ENCODE measurements around the gene ALG6. TPM values are rescaled to one million over a fixed set of nuclear protein-coding genes. Genes with fewer than 3 reads are reported as not detected.
A peak's percentile ranks its signal among the peaks of the same experiment; 100 is the strongest.
"Not testable (repeated sequence)": the region's sequence is repeated elsewhere in the genome, so short reads cannot be mapped to it uniquely, and the experiment has no call there.

The ALG6 gene
- total RNA-seq, 1 experiment from 2014 or later: 16.3 TPM

GRCh38 chr1:63326106-63326472 is 41.3 kb upstream of the ALG6 start:
- no peaks in the 10 kb centered on the region for H3K36me3 ChIP-seq
- H3K4me3 ChIP-seq: no peak overlapping the region
- no peaks in the 10 kb centered on the region for H3K9me3 ChIP-seq
- DNase-seq: no peak
- peaks cover 14% of the 10 kb centered on the region; the same call in 1 of the 2 replicates for H3K27me3 ChIP-seq

DNA sequence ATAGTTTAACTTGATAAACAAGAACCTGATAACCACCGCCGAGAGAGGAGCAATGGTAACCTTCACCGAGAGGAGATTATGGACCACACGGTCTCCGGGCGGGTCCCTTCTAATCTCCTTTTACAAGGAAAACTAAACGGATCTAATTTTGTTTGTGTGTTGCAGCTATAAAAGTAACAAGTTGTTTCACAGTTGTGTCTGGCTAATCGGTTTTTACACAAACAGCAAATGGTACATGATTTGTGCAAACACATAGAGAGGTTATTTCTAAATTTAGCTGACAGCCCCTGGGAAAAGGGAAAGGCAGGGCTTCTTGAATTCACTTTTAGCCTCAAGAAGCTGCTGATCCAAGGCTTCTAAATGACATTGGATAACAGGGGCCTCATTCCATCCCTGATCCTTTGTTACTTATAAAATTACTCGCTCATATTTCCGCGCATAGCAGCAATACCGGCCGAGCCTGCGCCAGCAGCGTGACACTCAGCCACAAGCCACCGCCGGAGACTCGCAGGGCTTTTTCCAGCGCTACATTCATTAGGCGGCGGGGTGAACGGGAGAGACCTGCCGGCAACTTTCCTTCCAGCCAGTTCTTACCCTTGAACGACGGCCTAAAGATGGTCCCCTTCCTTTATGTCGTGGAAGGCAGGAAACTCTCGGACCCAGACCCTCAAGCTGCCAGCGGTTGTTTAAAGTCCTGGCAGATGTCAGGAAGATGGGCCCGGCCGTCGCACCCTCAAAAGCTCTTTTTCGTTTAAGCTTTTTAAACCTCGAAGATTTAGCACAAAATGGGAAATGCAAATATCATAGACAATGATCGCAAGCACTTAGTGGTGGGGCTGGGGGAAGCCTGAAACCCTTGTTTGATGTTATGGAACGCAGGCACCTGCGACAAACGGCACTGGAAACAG is 40.7 kb upstream of the ALG6 start:
- no peak overlapping the region for H3K4me3 ChIP-seq
- H3K9me3 ChIP-seq: no peaks in the 10 kb centered on the region
- H3K27me3 ChIP-seq: peaks cover 16% of the 10 kb centered on the region; the same call in 1 of the 2 replicates
- DNase-seq: no peak
- no peaks in the 10 kb centered on the region for H3K36me3 ChIP-seq

DNA sequence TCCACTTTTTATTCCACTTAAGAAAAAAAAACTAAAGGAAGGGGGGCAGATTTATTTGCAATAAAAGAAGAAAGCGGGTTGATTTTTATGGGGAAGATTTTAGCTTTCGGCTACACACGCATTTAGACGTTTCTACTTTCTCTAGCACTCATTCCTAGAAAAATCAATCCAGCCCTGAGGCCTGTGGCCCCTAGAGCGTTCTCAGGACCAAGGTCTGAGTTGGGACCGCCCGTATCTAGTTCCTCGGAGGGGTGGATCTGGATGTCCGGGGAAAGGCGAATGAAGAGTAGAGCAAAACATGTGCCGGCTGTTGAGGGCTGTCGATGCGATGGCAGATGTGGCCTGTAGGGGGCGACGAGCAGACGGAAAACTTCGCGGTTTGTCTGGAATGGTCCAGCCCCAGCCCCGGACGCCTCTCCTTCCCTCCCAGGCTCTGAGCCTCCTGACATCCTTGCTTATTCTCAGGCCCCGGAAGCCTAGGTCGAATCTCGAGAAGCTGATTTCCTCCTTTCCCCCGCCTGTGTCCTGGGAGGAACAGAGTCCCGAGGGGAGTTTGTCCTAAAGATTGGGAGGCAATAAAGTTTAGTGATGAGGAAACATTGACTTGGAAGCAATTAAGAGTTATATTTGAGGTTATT is 39.9 kb upstream of the ALG6 start:
- Histone ChIP-seq H3K27me3 (peaks cover 22% of the 10 kb centered on the region), H3K4me3 (no peak overlapping the region), H3K36me3 (no peaks in the 10 kb centered on the region), H3K9me3 (no peaks in the 10 kb centered on the region)
- peak; percentile 72 for DNase-seq

- no peaks in the 10 kb centered on the region for H3K36me3 ChIP-seq
- no peaks in the 10 kb centered on the region for H3K9me3 ChIP-seq
- DNase-seq: no peak
- peaks cover 24% of the 10 kb centered on the region for H3K27me3 ChIP-seq
- no peak overlapping the region for H3K4me3 ChIP-seq
These were observed 39.3 kb upstream of the ALG6 start for GRCh38 chr1:63328122-63328521.

DNA sequence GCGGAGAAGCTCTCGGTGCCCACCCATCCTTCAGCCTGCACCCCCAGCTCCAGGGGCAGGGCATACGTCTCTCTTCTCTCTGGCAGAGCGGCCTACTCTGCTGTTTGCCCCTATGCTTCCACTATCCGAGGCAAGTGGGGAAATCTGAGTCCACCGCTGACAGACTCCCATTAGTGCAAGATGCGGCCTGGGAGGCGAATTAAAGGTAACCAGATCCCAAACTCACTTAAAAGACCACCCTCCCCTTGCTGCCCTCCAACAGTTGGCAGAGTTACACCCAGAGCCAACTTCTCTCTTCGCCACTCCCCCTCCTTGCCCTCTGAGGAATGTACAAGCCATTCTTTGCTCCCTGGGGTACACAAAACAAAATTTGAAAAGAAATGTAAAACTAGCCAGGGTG is 38.6 kb upstream of the ALG6 start:
- DNase-seq: no peak
- no peaks in the 10 kb centered on the region for H3K9me3 ChIP-seq

DNA sequence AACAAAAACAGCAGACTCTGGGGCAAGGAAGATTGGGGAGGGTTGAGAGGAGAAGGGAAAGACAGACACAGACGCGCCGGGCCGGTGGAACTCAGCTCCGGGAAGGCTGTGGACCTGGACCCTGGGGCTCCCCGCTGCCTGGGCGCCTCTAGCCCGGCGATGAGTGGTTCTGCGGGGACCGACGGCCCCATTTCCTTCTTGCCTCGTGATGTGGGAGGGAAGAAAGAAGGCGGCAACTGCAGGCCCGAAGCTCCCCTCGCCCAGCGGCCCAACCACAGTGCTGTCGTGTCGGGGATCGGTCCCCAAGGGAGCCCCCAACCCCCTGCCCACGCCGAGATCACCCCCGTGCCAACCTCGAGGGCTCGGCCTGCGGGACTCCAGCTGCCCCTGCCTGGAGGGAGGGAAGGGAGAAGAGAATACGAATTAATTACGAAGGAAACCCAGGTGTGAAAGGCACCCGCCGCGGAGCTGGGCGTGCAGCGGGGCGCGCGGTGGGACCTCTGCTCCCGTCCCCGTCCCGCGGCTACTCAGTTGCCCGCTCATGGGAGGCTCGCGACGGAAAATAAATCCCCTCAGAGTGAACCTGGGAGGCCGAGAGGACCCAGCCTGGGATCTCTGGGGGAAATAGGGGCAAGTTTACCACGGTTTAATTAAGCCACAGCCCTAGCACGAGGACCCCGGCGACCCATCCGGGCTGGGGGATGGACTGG is 37.7 kb upstream of the ALG6 start:
- DNase-seq: no peak
- no peaks in the 10 kb centered on the region for H3K36me3 ChIP-seq
- peaks cover 17% of the 10 kb centered on the region for H3K27me3 ChIP-seq
- H3K4me3 ChIP-seq: no peak overlapping the region
- no peaks in the 10 kb centered on the region for H3K9me3 ChIP-seq

More for the DNA sequence above, 38.6 kb upstream of the ALG6 start:
- Histone ChIP-seq H3K36me3 (no peaks in the 10 kb centered on the region), H3K27me3 (peaks cover 23% of the 10 kb centered on the region), H3K4me3 (no peak overlapping the region)

GRCh38 chr1:63330331-63330916 is 37.0 kb upstream of the ALG6 start:
- Histone ChIP-seq H3K4me3 (no peak overlapping the region), H3K9me3 (no peaks in the 10 kb centered on the region), H3K36me3 (no peaks in the 10 kb centered on the region), H3K27me3 (peaks cover 19% of the 10 kb centered on the region)
- no peak for DNase-seq

DNA sequence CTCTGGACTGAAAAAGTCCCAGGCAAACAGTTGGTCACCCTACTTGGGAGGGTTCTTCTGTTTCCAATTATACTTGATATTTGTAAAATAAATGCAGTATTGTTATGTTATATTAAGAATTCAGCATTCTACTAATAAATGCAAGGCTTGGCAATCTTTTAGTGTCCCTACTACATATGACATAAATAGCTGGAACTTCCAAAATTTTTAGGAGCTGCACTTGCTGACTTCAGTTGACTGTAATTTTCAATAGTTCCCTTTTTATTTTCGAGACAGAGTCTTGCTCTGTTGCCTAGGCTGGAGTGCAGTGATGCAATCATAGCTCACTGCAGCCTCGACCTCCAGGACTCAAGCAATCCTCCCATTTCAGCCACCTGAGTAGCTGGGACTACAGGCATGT is 25.0 kb upstream of the ALG6 start:
- no peak for DNase-seq
- H3K9me3 ChIP-seq: no peaks in the 10 kb centered on the region
- H3K4me3 ChIP-seq: no peak overlapping the region
- no peaks in the 10 kb centered on the region for H3K27me3 ChIP-seq
- H3K36me3 ChIP-seq: no peaks in the 10 kb centered on the region

GRCh38 chr1:63343922-63344321 is 23.5 kb upstream of the ALG6 start:
- Histone ChIP-seq H3K27me3 (no peaks in the 10 kb centered on the region), H3K9me3 (no peaks in the 10 kb centered on the region), H3K4me3 (no peak overlapping the region), H3K36me3 (no peaks in the 10 kb centered on the region)
- no peak for DNase-seq

- no peaks in the 10 kb centered on the region for H3K9me3 ChIP-seq
- H3K36me3 ChIP-seq: no peaks in the 10 kb centered on the region
- no peak for DNase-seq
- H3K27me3 ChIP-seq: peaks cover 26% of the 10 kb centered on the region
- no peak overlapping the region for H3K4me3 ChIP-seq
These were observed 17.1 kb upstream of the ALG6 start for GRCh38 chr1:63350320-63350719.

DNA sequence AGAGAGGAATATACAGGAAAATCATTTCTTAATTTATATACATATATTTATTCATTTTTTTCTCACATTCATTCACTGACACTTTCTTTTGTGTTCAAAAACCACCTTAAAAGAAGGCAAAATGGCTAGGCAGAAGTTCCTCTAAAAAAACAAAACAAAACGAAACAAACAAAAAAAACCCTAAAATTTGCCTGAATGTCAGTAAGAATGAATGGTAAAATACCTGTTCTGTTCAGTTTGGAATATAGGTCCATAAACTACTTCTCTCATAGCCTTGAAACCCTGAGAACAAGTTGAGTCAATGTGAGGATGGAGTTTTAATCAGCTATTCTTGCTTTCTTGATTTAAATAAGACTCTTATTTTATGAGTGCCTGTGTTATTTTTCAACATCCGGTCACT is 14.7 kb upstream of the ALG6 start:
- no peak for DNase-seq
- H3K27me3 ChIP-seq: peaks cover 26% of the 10 kb centered on the region
- no peaks in the 10 kb centered on the region for H3K9me3 ChIP-seq
- no peak overlapping the region for H3K4me3 ChIP-seq
- no peaks in the 10 kb centered on the region for H3K36me3 ChIP-seq

GRCh38 chr1:63356234-63356633 is 11.2 kb upstream of the ALG6 start:
- DNase-seq, H3K9me3 ChIP-seq, H3K4me3 ChIP-seq, H3K36me3 ChIP-seq: not testable (repeated sequence)
- peaks cover 26% of the 10 kb centered on the region for H3K27me3 ChIP-seq

DNA sequence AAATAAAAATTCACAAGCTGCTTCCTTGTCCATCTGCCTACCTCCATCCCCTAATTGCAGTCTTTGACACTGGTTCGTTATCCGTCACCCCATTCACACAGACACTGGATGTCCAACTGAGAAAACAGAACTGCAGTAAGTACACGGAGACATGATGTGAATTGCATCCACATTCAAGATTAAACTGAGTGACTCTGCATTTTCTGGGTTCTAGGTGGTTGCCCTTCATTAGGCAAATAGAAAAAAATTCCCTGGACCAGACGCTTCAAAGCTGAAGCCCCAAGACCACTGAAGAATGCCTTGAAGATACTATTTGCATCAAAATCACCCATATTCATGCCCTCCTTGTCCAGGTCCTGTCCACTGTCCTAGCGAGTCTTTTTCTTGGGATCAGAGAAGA is 7.9 kb upstream of the ALG6 start:
- no peaks in the 10 kb centered on the region for H3K9me3 ChIP-seq
- no peaks in the 10 kb centered on the region for H3K36me3 ChIP-seq
- no peak overlapping the region for H3K4me3 ChIP-seq
- H3K27me3 ChIP-seq: peaks cover 3% of the 10 kb centered on the region; the same call in 1 of the 2 replicates
- DNase-seq: no peak

DNA sequence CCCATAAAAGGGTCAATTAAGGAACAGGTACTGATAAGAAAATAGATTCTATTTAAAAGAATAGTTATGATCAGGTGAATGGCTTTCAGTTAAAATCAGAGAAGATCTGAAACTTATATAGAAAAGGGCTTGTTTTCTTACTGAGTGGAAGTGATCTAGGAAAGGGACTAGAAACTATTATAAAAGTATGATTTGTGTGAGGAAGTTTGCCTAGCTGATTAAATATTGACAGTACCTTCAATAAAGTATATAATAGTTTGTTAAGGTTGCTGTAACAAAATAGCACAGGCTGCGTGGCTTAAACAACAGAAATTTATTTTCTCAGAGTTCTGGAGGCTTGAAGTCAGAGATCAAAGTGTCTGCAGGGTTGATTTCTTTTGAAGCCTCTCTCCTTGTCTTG is 5.4 kb upstream of the ALG6 start:
- Histone ChIP-seq H3K9me3 (no peaks in the 10 kb centered on the region), H3K36me3 (no peaks in the 10 kb centered on the region), H3K4me3 (no peak overlapping the region), H3K27me3 (no peaks in the 10 kb centered on the region)
- DNase-seq: no peak

DNA sequence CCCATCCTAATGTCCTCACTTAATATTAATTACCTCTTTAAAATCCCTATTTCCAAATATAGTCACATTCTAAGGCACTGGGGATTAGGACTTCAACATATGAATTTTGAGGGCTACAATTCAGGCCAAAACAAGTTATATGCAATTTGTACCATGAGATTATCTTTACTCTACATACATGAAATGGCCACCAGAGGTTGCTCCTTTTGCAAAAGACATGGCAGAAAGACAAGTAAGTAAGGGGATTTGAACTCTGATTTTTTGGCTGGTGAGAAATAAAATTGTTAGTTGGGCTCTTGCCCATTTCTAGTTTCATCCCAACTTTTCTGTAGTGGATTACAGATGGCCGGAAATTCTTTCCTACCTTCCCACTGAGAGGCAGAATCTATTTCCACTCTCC is 4.8 kb upstream of the ALG6 start:
- H3K4me3 ChIP-seq: no peak overlapping the region
- H3K9me3 ChIP-seq: no peaks in the 10 kb centered on the region
- H3K27me3 ChIP-seq: no peaks in the 10 kb centered on the region
- no peak for DNase-seq
- H3K36me3 ChIP-seq: no peaks in the 10 kb centered on the region

DNA sequence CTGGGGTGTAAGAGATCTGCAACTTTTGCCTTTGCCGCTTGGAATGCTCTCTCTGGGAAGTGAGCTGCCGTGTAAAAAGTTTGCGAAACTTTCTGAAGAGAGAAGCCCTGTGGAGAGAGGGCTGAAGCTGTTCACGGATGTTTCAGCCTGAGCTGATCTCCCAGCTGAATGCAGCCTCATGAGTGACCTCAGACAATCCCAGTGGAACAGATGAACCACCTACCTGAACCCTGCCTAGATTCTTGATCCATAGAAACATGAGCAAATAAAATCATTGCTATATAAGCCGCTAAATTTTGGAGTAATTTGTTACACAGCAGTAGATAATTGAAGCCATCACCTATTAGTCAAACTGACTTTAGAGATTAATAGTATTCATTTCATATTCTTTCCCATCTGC is 4.4 kb upstream of the ALG6 start:
- DNase-seq: no peak
- Histone ChIP-seq H3K36me3 (no peaks in the 10 kb centered on the region), H3K9me3 (no peaks in the 10 kb centered on the region)

GRCh38 chr1:63366908-63367214 is 566 bp upstream of the ALG6 start:
- H3K4me3 ChIP-seq: peak overlapping the region; percentile 95
- no peak for DNase-seq
- peaks cover 4% of the 10 kb centered on the region; the same call in 1 of the 2 replicates for H3K36me3 ChIP-seq
- no peaks in the 10 kb centered on the region for H3K27me3 ChIP-seq
- H3K9me3 ChIP-seq: no peaks in the 10 kb centered on the region

More for the DNA sequence above, 4.4 kb upstream of the ALG6 start:
- Histone ChIP-seq H3K4me3 (no peak overlapping the region), H3K27me3 (no peaks in the 10 kb centered on the region)
